Medulla oblongata (tissue), 1 donor: ENCODE results near the gene KCNB1.
"Not testable (repeated sequence)": the region's sequence is repeated elsewhere in the genome, so short reads cannot be mapped to it uniquely, and the experiment has no call there.

ENCODE experiments used
- DNase-seq: peaks from one replicate; pipeline ENCODE4 v3.0.0-alpha.2; 2015; ENCODE audit errors: extremely low spot score

Gene KCNB1

DNA sequence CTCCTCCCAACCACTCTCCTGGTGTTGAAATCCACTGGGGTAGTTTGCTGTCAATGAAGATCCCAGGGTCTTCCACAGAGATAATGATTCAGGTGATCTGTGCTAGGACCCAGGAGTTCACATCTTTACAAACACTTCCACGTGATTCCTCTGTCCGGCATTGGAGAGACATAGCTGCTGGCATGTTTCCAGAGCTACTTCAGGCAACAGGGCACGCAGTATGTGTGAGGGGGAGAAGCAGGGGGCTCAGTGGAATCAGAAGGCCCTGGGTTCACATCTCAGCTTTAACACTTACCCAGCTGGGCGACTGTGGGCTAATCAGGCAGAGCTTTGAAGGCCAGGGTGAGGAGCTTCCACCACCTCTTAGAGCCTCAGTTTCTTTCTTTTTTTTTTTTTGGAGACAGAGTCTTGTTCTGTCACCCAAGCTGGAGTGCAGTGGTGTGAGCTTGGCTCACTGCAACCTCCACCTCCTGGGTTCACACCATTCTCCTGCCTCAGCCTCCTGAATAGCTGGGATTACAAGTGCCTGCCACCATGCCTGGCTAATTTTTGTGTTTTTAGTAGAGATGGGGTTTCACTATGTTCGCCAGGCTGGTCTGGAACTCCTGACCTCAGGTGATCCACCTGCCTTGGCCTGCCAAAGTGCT is 72.4 kb downstream of the KCNB1 start:
- not testable (repeated sequence) for DNase-seq

DNA sequence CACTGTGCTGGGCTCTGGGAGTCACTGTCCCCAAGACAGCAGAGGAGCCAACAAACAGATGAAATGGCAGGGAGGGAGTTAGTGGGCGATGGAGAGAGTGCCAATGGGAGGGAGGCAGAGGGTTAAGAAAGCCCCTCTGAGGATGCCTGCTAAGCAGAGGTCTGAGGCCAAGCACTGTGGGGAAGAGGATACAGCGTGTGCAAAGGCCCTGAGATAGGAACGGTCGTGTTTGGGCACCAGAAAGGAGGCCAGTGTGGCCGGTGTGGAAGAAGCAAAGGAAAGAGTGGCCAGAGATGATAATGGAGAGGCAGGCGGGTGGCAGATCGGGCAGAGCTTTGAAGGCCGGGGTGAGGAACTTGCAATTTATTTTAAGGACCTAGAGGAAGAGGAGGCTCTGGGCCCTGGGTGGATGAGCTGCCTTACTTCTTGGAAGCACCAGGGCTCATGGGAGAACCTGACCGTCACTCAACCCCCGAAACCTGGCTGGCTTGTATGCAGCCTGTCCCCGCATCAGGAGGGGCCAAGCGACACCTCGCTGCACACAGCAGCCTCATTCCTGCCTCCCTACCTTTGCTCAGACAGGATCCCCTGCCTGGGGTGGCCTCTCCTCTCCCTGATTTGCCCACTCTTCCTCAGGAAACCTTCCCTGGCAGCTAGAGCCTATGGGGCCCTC is 73.0 kb downstream of the KCNB1 start:
- DNase-seq = no peak

DNA sequence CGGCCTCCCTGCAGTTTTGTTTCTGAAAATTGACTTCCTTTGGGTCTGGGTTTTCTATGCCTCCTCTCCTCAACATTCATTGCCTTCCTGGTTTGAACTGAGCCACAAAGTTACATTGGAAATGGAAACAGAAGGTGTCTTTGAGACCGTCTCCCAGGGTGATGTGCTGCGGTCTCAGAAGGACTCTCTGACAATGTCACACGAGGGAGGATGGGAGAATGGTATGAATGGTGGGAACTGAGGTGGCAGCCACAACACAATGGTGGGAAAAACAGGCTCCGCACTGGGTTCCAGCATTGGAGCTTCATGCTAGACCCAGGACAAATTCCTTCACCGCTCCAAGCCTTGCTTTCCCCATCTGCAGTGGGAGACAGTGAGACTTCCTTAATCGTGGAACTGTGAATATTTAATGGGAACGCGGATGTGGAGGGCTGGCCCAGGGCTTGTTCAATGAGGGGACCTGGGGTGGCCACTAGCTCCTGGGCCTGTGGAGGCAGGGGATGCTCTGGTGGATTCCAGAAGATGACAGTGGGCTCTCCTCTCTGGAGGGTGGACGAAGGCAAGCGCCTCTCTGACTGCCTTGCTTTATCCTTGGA is 73.9 kb downstream of the KCNB1 start:
- DNase-seq = no peak

GRCh38 chr20:49406666-49407065 is 75.8 kb downstream of the KCNB1 start:
- no peak for DNase-seq

- no peak for DNase-seq
These were observed 76.8 kb downstream of the KCNB1 start for GRCh38 chr20:49405696-49406095.

- no peak for DNase-seq
These were observed 77.3 kb downstream of the KCNB1 start for GRCh38 chr20:49405062-49405683.

DNA sequence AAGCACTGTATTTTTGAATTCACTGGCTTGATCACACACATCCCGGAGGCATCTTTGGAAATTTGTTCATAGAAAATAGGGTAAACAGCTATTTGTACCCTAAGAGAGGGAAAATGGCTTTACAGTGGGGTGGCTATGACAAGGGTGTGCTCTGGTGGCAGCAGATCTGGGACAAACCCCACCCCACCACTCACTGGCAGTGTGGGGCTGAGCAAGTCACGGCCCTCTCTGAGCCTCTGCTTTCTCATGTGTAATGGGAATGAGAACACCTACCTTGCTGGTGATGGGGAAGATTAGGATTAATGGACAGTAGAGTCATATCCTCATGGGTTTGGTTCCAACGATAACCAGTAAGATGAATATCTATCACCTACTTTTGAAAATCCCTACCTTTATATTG is 78.0 kb downstream of the KCNB1 start:
- DNase-seq = no peak

- DNase-seq = no peak
These were observed 78.6 kb downstream of the KCNB1 start for GRCh38 chr20:49403911-49404310.

GRCh38 chr20:49403012-49403411 is 79.5 kb downstream of the KCNB1 start:
- no peak for DNase-seq

DNA sequence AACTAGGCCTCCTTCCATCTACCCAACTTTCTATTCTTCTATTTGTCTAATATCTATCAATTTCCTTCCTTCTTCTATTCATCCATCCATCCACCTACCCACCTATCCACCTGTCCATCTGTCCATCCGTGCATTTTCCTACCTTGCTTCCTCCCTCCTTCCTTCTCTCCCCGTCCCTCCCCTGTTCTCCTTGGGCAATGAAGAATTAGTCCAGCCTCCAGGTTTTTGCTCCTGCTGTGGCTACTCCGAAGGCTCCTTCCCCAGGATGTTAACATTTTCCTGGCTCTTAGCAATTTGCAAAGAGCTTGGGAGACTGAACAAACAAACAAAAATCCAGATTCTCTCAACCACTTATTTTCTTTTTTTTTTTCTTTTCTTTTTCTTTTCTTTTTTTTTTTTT is 81.6 kb downstream of the KCNB1 start:
- no peak for DNase-seq

DNA sequence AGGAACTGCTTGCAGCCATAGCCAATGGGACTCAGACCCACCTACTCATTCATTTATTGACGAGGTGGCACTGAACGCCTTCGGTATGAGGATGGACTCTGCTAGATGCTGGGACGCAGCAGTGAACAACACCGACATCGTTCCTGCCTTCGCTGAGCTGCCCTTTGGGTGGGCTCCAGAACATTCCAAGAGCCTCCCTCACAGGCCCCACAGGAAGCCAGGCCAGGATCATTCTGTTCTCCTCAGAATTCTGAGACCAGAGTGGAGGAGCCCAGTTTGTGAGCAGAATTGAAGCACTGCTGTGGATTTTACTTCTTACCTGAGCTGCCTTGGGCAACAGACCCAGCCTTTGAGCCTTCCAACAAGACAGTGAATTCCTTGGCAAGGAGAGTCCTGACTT is 82.1 kb downstream of the KCNB1 start:
- no peak for DNase-seq

GRCh38 chr20:49399329-49399728 is 83.1 kb downstream of the KCNB1 start:
- no peak for DNase-seq

DNA sequence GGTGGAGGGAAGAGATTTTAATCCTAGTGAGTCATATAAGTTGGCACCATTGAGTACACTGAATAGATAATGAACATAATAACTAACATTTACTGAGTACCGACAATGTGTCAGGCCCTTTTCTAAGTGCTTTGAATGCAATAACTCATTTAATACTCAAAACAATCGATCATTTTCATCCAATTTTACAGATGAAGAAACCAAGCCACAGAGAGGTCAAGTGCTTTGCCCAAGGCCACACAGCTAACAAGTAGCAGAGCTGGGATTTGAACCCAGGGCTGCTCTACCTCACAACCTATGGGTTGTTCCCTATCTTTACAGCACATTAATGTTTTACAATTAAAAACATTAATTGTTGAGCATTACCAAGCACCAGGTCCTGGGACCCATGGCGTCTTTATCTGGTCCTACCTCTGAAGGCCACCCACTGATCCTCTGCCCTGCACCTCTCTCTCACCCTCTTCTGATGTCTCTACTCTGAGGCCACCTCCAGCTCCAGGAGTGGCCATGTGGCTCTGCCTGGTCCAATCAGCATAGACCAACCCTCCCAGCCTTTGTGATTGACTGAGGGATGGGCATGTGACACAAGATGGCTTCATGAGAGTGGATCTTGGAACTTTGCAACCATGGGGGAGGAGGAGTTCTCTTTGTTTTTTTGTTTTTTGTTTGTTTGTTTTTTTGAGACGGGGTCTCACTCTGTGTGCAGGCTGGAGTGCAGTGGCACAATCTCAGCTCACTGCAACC is 83.9 kb downstream of the KCNB1 start:
- no peak for DNase-seq

GRCh38 chr20:49397525-49397924 is 84.9 kb downstream of the KCNB1 start:
- no peak for DNase-seq

DNA sequence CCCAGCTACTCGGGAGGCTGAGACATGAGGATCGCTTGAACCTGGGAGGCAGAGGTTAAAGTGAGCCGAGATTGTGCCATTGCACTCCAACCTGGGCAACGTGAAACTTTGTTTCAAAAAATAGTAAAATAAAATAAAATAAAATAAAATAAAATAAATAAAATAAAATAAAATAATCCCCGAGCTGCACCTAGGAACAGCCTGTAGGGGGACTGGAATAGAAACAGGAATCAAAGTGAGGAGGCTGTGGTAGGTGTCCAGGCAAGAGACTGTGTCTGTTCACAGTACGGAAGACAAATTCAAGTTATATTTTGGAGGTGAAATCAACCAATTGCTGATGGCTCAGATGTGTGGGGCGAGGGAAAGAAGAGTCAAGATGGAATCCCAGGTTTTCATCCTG is 86.2 kb downstream of the KCNB1 start:
- DNase-seq = no peak

- DNase-seq = no peak
These were observed 86.8 kb downstream of the KCNB1 start for GRCh38 chr20:49395659-49396058.

DNA sequence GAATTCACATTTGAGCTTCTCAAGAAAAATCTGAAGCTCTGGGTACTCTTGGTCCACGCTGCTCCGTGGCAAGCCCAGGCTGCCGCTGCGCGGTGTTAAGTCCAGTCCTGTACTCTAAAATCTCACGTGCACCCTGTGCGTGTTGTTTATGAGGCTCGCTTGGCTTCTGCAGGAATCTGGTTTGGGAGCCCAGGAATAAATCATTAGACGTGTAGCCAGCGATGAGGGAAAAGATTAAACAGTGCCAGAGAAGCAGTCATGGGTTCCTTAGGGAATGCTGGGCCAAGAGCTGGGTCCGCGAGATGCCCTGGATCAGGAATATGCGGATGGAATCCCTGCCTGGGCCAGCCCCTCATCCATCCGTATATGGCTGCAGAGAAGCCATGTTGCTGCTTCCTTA is 87.3 kb downstream of the KCNB1 start:
- DNase-seq = no peak

DNA sequence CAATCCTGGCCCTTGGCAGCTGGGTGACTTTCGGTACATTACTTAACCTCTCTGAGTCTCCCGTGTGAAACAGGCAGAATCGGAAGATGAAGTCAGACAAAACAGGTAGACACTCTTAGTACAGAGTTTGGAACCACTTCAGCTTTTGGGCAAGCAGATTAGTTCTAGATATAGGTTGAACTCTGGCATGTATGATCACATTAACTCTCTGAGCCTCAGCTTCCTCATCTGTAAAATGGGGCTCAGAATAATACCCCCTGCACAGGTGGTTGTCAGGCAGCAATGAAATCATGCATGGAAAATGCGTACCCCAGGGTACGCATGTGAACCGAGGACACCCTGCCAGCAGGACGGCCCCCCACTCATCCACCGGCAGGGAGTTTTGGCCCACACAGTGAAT is 87.7 kb downstream of the KCNB1 start:
- DNase-seq = no peak

DNA sequence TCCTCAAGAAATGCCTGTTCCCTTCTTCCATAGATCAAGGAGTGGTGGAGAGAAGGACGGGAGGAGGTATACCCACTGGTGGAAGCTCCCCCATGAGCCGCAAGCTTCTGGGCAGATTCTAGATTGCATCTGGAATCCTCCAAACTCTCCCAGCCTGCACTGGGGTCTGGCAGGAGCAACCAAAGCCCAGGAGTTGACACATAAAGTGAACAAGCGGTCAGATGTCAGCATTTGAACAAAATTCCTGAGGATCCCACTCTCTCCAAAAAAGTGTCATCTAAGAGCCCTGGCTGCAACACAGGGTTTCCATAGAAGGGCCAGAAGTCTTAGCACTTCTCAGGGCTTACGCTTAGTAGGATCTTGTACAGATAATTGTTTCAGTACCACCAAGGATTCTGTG is 88.2 kb downstream of the KCNB1 start:
- no peak for DNase-seq

GRCh38 chr20:49393803-49394202 is 88.7 kb downstream of the KCNB1 start:
- DNase-seq = no peak

DNA sequence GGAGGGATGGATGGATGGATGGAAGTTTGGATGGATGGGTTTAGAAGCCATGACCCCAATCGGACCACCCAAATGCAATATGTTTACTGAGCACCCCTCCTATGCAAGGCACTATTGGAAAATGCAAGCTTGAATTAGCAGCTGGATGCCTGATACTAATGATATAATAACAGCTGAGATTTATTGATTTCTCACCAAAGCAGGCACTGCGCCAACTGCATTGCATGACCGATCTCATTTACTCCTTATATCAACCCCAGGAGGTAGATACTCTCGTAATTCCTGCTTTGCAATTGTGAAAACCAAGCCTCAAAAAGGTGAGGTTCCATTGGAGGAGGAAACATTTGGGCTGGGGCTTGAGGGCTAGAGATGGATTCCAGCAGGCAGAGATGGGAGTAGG is 89.7 kb downstream of the KCNB1 start:
- DNase-seq = no peak
